Esophagus muscularis mucosa (tissue), 4 donors: ENCODE data around the gene LRWD1.

Experiments
- CTCF ChIP-seq, 3 experiments: fragments of 200-600 bp in 2 of 3; fragments of 450-650 bp in 1 of 3; sonication (generic) in 2 of 3; IDR thresholded peaks; one replicate each; pipeline ENCODE4 v1.5.1; 2017 to 2019; ENCODE audit warnings: antibody characterized with exemption in 3 of 3, mild to moderate bottlenecking in 2 of 3, moderate library complexity in 1 of 3
- EP300 ChIP-seq: sonication (generic); formaldehyde crosslinking; IDR thresholded peaks from one replicate; pipeline ENCODE4 v1.6.1; 2017; ENCODE audit warnings: antibody characterized with exemption
- POLR2A ChIP-seq: fragments of 450-650 bp; IDR thresholded peaks from one replicate; pipeline ENCODE4 v1.6.1; 2017; ENCODE audit warnings: antibody characterized with exemption, moderate library complexity, mild to moderate bottlenecking, low read depth
- POLR2AphosphoS5 ChIP-seq, 2 donors: sonication (generic); formaldehyde crosslinking; IDR thresholded peaks; one replicate each; pipeline ENCODE4 v1.6.1; 2017; ENCODE audit warnings: antibody characterized with exemption in 2 of 2

- TF ChIP-seq CTCF (IDR thresholded peaks at IDR 0.05): no peak
- TF ChIP-seq POLR2AphosphoS5 (IDR thresholded peaks at IDR 0.05): no peak
- no peak for TF ChIP-seq POLR2A
- no peak for TF ChIP-seq EP300
Measured at GRCh38 chr7:102424787-102425218, 40.0 kb upstream of the LRWD1 start.
